ENCODE measurements around the gene VSIG10L2.

DNA sequence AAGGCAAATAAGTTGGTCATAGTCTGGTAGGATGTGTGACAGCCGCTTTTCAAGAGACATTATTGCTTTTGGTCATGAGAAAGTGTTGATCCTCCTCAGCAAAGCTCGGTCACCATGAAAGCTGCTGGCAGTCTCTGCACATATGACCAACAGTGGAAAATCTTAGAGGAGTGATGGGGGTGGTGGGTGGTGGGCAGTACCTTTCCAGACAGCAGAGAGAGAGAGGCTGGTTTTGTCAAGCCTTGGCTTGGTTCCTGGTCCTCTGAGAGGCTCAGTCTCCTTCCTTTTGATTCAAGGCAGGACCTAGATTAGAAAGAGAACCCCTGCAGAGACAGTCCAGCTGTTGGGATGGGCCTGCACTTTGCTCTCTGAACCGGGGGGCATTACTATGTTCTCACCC lies 20.0 kb upstream of the VSIG10L2 start:
- TF ChIP-seq, protein P1, sequence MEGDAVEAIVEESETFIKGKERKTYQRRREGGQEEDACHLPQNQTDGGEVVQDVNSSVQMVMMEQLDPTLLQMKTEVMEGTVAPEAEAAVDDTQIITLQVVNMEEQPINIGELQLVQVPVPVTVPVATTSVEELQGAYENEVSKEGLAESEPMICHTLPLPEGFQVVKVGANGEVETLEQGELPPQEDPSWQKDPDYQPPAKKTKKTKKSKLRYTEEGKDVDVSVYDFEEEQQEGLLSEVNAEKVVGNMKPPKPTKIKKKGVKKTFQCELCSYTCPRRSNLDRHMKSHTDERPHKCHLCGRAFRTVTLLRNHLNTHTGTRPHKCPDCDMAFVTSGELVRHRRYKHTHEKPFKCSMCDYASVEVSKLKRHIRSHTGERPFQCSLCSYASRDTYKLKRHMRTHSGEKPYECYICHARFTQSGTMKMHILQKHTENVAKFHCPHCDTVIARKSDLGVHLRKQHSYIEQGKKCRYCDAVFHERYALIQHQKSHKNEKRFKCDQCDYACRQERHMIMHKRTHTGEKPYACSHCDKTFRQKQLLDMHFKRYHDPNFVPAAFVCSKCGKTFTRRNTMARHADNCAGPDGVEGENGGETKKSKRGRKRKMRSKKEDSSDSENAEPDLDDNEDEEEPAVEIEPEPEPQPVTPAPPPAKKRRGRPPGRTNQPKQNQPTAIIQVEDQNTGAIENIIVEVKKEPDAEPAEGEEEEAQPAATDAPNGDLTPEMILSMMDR (conservative IDR thresholded peaks at IDR 0.05) = no peak
- no peak for TF ChIP-seq ZFX (IDR thresholded peaks at IDR 0.05)
